ENCODE measurements around the gene IQCH.

The IQCH gene

DNA sequence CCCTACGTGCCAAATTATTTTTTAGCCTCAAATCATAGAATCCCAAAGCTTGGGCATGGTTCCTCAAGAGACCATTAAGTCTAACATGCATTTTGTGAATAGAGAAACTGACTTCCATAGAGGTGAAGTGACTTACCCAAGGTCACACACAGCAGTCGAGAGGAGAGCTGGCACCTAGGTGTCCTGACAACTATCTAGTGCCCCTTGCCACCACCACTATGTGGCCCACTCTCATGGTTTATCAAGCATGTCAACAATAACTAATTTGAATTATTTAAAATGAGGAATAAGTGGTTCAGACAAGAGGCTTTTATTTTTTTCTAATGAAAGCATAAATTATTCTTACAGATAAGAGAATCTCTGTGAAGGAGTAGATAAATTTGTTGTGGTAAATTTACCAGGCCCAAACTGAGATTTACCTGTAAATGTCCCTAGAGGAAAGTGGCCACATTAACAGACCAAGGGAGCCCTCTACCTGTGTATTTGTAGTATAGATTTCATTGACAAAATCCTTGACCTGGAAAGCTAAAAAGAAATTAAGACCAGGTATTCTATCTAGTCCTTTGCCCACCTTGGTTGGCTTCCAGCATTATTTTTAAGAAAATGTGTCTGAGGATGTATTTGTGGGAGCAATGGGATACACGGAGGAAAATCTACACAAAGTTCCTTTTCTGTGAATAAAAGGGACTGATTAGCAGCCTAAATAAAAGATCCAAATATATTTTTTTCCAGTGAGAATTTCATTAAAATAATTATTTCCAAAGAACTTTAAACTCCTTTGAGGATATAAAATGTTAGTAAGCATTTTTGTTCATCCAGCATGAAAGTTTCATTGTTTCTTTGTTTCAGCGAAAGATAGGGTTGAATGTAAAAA, 49.1 kb downstream of the IQCH start:
- DNase-seq, result no peak

DNA sequence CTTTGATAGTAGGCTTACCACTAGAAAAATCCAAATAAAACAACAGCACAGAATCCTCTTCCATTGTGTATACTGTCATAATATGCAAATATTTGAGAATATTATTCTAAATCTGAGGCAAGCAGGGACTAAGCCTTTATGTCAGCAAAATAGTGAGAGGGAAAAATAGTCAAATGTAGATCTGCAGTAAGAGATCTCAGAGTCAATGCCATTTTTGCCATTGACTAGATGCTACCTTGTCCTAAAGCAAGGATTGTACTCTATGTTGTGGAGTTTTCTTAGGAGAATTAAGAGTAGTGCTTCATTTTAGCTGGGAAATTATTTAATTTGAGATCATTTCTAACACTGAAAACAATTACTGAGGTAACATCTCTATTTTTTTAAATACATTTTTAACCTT, 50.2 kb downstream of the IQCH start:
- DNase-seq, result no peak

DNA sequence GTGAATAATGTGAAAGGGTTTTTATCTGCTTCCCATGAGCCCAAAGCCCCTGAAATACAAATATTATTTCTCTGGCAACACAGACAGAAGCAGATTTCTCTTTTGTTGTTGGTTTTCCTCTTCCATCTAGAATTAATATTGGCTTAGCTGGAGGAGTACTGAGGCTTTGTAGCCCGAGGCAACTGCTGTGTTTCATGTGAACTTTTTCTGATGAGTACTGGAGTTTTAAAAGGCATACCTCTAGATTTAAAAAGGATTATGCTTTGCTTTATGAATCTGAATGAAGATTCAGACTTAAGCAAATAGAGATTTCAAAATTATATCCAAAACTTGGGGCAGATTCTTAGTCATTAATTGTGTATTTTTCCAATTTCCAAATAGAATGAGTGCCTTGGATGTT, 50.9 kb downstream of the IQCH start:
- DNase-seq, result no peak

DNA sequence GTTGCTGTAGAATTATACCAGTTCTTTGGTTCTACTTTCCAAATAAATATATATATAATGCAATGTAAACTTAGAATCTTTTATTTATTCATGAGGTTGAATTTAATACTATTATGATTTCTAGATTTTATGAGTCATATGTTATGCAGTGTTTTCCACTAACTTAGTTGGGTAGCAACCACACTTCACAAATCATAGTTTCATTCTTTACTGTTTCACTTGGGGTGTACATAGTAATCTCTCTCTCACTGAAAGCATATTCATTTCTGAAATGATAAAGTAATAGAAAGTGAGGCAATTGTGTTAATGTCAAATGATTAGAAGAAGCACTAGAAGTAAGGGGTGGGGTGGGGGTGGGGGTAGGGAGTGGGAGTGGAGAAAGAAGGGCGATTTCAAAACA, 52.6 kb downstream of the IQCH start:
- no peak for DNase-seq

DNA sequence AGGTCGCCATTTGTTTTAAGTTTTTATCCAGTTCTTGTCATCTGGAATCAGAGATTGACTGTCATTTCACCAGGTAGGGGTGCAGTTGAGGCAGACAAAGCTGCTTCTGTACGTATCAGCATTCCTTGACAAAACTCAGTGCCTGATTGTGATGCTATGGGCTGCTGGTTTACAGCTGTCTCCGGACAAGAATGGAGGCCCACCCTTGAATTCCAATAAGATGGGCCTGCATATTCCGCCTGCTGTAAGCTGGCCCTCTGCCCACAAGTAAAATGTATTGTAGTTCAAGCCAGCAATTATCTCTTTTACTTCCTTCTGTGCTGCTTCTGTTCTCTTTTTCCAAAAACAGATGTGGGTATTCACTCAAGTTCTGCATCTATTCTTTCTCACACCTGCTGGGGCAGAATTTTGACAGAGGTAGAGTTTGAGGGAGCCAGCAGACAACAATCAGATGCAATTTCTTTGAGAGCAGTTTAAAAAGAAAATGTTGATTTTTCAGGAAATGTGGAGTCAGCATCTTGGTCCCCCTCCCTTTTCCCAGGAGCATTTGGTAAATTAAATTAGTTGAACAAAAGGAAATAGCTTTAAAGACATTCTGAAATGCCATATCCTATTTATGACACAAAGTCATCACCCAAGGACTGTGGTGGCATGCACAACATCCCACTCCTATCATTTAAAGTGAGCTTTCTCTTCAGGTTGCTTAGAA, 53.5 kb downstream of the IQCH start:
- DNase-seq, result no peak

DNA sequence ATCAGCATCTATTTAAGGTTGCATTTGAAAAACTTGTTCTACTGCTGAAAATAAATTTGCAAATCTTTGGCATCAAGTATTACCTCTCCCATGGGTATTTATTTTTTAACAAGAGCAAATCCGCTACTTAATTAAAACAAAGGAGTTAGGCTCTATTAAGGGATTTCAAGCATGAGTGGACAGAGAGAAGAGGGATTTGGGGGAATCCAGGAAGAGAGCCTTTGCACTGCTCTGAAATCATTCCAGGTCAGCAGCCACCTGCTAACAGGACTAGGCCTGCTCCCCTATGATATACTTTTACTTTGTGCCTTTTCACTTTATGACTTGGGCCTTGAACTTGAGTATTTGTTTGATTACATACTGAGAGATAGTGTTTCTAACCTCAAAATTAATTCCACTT, 57.1 kb downstream of the IQCH start:
- DNase-seq, result no peak

DNA sequence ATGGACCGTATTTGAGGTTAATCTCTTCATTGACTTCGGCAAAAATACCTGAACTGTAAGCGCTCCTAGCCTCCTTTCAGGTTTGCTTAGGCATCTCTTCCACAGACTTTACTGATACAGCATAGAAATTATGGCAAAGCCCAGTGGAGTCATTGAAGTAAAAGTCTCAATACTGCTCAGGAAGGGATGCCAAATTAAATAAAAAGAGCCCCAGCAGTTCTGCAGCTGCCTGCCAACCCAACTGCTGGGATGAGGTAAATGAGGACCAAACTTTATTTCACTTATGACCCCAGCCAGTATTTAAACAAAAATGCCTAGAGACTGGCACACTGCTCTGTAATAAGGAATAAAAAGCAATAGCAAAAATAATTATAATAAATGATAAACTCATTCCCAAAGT, 65.4 kb downstream of the IQCH start:
- no peak for DNase-seq

DNA sequence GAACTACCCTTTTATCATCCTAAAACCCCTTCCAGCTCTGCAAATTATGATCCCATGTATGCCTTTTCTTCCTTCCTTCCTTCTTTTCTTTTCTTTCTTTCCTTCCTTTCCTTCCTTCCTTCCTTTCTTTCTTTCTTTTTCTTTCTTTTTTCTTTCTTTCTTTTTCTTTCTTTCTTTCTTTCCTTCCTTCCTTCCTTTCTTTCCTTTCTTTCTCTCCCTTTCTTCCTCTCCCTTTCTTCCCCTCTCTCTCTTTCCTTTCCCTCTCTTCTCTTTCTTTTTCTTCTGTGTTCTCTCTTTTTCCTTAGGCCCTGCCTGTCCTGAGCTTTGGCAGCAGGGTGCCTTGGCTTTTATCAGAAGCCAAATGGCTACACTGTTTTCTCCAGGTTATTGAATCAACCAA, 66.8 kb downstream of the IQCH start:
- DNase-seq, result no peak

DNA sequence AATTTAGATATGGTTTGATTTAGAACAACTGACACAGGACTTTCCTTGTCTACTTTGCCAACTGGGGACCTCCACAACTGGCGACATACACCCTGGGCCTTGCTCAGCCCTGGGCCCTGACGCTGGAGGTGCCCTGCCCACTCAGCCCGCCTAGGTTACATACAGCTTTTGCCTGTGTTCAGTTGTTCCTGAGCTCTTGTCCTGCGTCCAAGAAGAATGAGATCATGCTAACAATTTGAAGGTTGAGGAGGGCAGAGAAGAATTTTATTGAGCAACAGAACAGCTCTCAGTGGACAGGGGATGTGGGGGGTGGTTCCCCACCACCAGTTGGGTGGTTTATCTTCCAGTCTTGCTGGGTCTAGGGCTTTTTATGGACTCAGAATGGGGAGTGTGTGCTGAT, 67.9 kb downstream of the IQCH start:
- DNase-seq, result no peak

DNA sequence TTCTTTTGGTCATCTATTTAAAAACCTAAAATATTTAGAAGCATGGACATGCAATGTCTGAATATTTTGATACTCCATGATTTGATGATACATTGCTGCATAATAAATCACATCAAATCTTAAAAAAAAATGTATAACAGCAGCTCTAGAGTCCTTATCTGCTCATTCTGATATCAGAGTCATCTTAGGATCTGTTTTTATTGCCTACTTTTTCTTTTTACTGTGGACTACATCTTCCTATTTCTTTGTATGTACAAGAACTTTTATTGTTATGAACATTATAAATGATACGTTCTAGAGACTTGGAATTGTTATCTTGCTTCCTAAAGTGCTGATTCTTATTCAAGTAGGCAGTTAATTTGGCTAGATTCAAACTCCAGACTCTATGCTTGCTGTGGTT, 72.7 kb downstream of the IQCH start:
- DNase-seq, result no peak

DNA sequence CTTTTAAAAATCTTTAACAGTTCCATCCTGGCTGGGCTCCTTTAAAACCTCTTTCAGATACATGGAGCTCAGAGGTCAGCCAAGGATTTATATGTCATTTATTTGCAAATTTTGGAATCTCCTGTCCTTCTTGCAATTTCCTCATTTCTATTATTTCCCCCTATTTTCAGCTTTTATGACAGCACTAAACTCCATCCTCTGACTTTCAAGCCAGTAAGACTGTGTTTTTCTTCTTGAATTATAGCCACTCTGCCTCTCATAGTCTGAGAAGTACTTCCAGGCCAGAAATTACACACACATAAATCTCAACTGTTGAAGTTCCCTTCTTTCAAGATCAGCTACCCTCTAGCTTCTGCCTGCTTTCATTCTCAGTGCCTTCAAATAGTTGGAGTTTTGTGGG, 73.2 kb downstream of the IQCH start:
- DNase-seq, result no peak

DNA sequence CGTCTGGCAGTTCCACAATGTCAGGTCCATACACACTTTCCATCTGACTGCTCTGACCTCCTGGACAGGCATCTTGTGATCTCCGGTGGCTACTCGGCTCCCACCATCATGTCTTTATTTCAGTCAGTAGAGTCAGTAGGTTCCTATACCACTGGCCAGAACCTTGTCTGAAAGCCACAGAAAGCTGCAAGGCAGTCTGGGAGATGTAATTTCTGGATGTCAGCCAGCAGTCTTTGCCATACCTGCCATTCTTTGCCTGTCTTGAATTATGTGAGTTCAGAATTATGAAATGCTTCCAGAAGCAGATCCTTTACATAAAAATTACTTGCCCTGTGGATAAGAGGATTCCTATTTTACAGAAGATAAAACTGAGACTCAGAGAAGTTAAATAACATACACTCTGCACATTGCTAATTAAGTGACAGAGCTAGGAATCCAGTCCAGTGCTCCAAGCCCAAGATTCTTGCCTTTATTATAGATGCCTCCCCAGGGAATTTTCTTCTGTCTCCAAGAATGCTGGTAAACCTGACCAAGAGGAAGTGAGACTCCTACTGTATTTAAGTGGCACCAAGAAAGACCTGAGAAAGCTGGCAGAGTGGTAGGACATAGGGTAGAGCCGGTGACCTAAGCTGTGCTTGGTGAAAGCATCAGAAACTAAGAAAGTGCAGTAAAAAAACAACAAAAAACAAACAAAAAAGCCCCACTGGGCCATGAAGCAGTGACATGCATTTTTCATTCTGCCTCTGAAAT, 75.6 kb downstream of the IQCH start:
- no peak for DNase-seq

DNA sequence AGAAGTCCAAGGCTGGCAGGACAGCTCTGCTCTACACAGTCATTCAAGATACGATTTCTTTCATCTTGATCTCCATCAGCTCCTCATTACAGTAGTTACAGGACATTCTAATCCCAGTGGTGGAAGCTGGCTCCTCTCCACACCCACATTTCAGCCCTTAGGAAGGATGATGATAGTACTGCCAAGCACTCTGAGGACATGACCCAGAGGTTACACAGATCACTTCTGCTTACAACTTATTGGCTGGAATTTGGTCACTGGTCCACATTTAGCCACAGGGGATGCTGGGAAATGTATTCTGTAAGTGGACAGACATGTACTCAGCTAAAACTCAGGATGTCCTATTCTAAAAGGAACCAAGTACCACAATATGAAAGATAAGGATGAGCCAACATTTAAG, 77.1 kb downstream of the IQCH start:
- DNase-seq, result no peak

DNA sequence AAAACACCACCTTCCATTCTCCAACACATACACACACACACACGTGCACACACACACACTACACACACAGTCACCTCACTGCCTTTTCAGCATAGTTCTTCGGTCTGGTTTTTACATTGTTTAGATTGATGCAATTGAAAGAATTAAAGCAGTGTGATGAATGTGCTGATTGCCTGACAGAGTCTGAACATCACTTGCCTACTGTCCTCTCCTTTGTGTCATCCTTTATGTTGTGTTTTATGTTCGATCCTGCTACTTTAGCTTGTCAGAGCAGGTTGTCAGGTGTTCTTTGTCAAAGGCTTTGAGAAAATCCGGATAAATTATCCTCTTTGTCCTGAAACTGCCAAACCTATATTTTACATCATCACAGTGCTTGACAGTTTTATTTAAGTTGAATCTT, 80.4 kb downstream of the IQCH start:
- DNase-seq, result no peak

DNA sequence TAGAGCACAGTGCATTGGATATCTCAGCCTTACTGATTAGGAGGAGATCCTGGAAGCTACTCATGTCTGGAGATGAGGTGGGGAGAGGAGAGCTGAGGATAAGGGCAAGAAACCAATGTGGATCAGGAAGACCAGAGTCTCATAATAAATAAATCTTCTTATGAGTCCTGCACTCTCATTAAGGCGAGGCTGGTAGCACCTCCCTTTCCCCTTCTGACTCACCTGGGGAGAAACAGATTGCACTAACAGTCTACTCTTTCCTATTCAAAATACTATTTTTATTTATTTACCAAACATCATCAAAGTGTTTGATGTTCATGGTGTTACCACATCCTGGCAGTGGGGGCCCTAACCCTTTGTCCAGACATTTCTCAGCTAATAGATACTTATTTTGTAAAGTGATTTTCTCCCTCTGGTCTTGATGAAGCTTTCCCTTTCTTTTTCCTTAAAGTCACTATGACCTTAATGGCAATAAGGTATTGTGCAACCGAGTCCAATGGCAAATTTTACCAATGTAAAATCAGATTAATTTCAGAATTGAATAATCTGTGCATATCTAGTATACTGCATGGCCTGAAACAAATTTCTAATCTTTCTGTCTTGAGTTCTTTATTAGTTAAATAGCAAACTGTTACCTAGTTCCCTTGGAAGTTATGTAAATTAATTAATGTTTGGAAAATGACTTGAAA, 81.1 kb downstream of the IQCH start:
- no peak for DNase-seq

DNA sequence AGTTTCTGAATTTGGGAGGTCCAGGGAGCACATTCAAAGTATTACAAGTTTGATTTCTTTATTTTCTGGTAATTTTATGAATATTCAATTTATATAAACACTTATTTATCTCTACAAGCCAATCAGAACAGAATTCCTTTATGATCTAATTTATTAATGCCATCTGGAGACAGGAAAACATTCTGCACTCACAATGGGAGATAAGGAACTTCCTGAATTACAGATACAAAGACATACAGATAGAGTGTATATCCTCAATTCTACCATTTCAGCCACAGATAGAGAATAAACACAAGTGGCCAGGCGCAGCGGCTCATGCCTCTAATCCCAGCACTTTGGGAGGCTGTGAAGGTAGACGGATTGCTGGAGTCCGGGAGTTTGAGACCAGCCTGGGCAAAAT, 86.0 kb downstream of the IQCH start:
- DNase-seq, result no peak

DNA sequence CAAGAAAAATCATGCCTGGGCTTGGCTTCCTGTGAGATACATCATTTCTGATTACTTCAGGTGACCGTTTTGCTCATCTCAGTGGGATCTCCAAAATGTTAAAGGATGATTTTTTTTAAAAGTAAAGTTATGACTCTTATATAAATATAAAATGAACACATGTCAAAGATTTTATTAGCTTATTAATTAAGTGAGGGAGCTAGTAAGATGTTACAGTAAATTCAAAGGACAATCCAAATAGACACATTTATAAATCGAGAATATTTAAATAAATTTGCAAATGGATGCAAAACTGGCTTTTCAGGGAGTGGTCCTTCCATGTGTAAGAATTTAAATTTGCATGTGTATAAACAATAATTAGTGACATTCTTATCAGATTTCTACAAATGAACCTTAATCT, 87.0 kb downstream of the IQCH start:
- DNase-seq, result no peak

DNA sequence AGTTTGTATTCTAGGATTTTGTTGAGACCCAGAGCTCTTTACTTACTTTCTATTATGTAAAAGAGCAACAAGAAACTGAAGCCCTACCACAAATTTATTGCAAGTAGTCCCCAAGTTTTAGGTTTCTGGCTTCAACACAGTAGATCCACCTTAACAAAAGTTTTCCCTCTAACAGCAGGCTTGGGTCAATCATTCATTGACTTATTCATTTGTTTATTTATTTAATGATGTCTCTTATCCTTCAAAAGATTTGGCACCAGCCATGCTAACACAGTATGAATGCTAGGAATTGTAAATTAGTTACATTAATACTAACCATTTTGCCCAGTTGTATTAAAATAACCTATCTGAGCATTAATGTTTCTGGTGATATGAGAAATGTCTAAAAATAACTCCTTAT, 88.6 kb downstream of the IQCH start:
- DNase-seq, result no peak

DNA sequence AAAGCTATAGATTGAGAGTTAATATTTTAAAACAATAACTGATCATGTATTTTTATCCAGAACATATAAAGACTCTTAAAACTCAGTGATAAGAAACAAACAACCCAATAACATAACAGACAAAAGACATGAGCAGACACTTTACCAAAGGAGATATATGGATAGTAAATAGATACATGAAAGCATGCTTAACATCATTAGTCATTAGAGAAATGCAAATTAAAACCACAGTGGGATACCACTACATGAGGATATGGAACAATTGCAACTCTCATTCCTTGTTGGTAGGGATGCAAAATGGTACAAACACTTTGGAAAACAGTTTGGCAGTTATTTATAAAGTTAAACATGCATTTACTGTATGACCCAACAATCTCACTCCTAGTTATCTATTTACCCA, 95.0 kb downstream of the IQCH start:
- no peak for DNase-seq

DNA sequence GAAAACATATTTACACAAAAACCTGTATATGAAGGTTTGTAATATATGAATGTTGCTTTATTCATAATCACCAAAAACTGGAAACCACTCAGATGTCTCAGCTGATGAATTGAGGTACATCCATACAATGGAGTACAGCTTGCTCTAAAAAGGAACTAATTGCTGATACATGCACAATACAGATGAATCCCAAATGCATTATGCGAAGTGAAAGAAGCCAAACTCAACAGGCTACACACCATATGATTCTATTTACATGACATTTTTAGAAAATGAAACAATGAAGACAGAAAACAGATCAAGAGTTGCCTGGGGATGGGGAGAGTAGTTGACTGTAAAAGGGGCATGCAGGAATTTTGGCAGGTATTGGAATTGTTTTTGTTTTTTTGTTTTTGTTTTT, 95.5 kb downstream of the IQCH start:
- no peak for DNase-seq

DNA sequence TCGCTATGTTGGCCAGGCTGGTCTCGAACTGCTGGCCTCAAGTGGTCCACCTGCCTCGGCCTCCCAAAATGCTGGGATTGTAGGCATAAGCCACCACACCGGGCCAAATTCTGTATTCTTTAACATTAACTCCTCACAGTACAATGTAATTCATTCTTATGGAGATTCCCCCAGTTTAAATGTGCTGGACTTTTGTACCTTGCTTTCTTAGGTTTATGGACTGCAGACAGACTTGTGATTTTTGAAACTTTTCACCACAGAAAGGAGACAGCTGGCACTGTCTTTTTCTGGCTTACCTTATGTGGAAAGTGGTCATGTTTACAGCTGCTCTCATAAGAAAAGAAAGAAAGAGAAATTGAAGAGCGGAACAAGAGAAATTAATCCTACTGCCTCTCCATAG, 103.8 kb downstream of the IQCH start:
- DNase-seq, result no peak

DNA sequence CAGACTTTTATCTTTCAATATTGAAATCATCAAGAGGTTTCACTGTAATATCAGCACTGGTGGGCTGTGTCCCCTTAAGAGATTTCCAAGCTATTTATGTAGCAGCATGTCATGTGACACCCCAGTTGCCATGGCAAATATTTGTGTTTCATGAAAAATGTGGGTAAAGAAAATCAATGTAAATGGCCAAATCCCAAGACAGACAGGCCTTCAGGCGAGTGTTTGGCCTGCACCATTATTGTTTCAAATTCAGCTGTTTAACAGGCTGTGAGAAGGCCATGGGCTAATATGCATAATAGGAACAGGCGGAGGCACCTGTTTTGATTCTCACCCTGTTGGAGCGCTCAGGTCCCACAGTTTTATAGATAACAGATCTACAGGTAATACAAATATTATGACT, 104.2 kb downstream of the IQCH start:
- DNase-seq, result no peak

DNA sequence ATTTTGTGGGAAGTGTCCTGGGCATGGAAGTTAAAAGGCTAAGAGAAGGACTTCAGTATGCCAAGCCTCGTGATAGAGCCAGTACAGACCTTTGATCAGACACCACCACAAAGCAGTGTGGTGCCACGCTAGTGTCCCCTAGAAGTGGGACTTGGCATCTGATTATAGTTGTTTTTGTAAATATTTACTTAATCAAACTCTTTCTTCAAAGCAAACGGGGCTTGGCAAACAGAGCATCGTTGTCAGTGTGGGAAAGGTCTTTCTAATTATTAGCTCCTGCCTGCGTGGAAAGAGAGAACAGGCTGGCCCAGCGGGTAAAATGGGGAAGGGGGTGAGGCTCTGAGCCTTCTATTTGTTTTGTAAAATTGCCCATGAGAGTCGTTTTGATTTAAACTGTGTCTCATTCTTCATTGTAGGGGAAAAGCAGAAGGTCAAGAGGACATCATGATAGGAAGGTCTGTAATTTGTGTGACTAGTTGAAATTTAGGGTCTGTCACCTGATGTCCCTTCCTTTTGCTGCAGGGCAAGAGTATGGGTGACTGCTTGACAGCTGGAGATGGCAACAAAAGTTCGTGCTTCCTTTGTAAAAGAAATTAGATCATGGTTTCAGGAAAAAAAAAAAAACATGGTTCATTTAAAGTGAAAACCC, 105.0 kb downstream of the IQCH start:
- no peak for DNase-seq

Measured in effector CD4-positive, alpha-beta T cell (primary cell).